ENCODE data around the gene PLA2G2A. TPM values are rescaled to one million over a fixed set of nuclear protein-coding genes. Genes with fewer than 3 reads are reported as not detected.
"Not testable (repeated sequence)": the region's sequence is repeated elsewhere in the genome, so short reads cannot be mapped to it uniquely, and the experiment has no call there.

PLA2G2A gene
- total RNA-seq, 4 donors from 2014 or later: 22.9 to 212 (median 92.5) TPM

- WGBS, 2 donors: 70 to 75% methylated on average over 3 of the region's 3 CpGs
- Histone ChIP-seq H3K27me3 (no peaks in the 10 kb centered on the region), H3K4me1 (no peaks in the 10 kb centered on the region), H3K4me3 (replicated peaks in 1 of 3) (no peak overlapping the region), H3K36me3 (no peaks in the 10 kb centered on the region), H3K9me3 (no peaks in the 10 kb centered on the region), H3K27ac (no peak overlapping the region)
- intact Hi-C loops (cut with DNase I): no loop called here
- no peak for TF ChIP-seq CTCF (IDR thresholded peaks at IDR 0.05)
- TF ChIP-seq POLR2A (IDR thresholded peaks at IDR 0.05): no peak
- DNase-seq: no peak
These were observed 43.2 kb downstream of the PLA2G2A start for GRCh38 chr1:19936061-19936750.

GRCh38 chr1:19934336-19934735 is 45.1 kb downstream of the PLA2G2A start:
- H3K4me3 ChIP-seq (replicated peaks in 1 of 3): no peak overlapping the region
- no peak for DNase-seq
- no peak overlapping the region for H3K27ac ChIP-seq
- intact Hi-C loops (cut with DNase I): no loop called here
- no peaks in the 10 kb centered on the region for H3K4me1 ChIP-seq
- no peaks in the 10 kb centered on the region for H3K9me3 ChIP-seq
- no peaks in the 10 kb centered on the region for H3K27me3 ChIP-seq
- no peaks in the 10 kb centered on the region for H3K36me3 ChIP-seq
- 88 to 89% methylated on average over 7 of the region's 7 CpGs for WGBS, 2 donors
- TF ChIP-seq POLR2A (IDR thresholded peaks at IDR 0.05): no peak
- TF ChIP-seq CTCF (IDR thresholded peaks at IDR 0.05): no peak

- DNase-seq: no peak
- 0% methylated on average over 1 of the region's 1 CpG for WGBS, 2 donors
- intact Hi-C loops (cut with DNase I): no loop called here
These were observed 46.6 kb downstream of the PLA2G2A start for GRCh38 chr1:19932866-19933265.

GRCh38 chr1:19927130-19927421 is 52.3 kb downstream of the PLA2G2A start:
- intact Hi-C loops (cut with DNase I): loop anchor here (10.0 kb wide), 1 partner anchor 568 kb away; no protein-coding TSS in a partner anchor
- H3K9me3 ChIP-seq; H3K27ac ChIP-seq; H3K36me3 ChIP-seq; DNase-seq; H3K4me1 ChIP-seq; H3K27me3 ChIP-seq; H3K4me3 ChIP-seq (replicated peaks in 1 of 3): not testable (repeated sequence)
- WGBS, 2 donors: 66 to 71% methylated on average over 3 of the region's 3 CpGs

More at GRCh38 chr1:19932866-19933265, 46.6 kb downstream of the PLA2G2A start:
- no peaks in the 10 kb centered on the region for H3K4me1 ChIP-seq
- no peaks in the 10 kb centered on the region for H3K27me3 ChIP-seq
- TF ChIP-seq CTCF (IDR thresholded peaks at IDR 0.05): no peak
- no peak for TF ChIP-seq POLR2A (IDR thresholded peaks at IDR 0.05)
- H3K27ac ChIP-seq: no peak overlapping the region
- no peaks in the 10 kb centered on the region for H3K36me3 ChIP-seq
- H3K4me3 ChIP-seq (replicated peaks in 1 of 3): no peak overlapping the region
- no peaks in the 10 kb centered on the region for H3K9me3 ChIP-seq

GRCh38 chr1:19926296-19927129 is 52.9 kb downstream of the PLA2G2A start:
- no peaks in the 10 kb centered on the region for H3K27me3 ChIP-seq

More at GRCh38 chr1:19926296-19927129, 52.9 kb downstream of the PLA2G2A start:
- Histone ChIP-seq H3K9me3 (no peaks in the 10 kb centered on the region), H3K4me3 (replicated peaks in 1 of 3) (no peak overlapping the region), H3K27ac (no peak overlapping the region), H3K4me1 (no peaks in the 10 kb centered on the region), H3K36me3 (no peaks in the 10 kb centered on the region)
- no peak for DNase-seq
- intact Hi-C loops (cut with DNase I): loop anchor here (10.0 kb wide), 1 partner anchor 568 kb away; no protein-coding TSS in a partner anchor
- WGBS, 2 donors: 63 to 67% methylated on average over 8 of the region's 8 CpGs
- TF ChIP-seq CTCF (IDR thresholded peaks at IDR 0.05) (no peak), POLR2A (IDR thresholded peaks at IDR 0.05) (no peak)

Other genes with a start within 250 kb of the PLA2G2A start
- gene TMCO4, start 179.7 kb downstream of the PLA2G2A start, total RNA-seq: 10 to 100 TPM; 34.3 to 67.7 (median 61.4) TPM
- not detected for gene RNF186, start 164.3 kb downstream of the PLA2G2A start, total RNA-seq
- 1 to 10 TPM; 5.8 to 8.2 (median 6.7) TPM for gene OTUD3, start 97.2 kb downstream of the PLA2G2A start, total RNA-seq
- not detected for gene PLA2G2E, start 56.0 kb downstream of the PLA2G2A start, total RNA-seq
- gene PLA2G5, start 90.6 kb upstream of the PLA2G2A start, total RNA-seq: 1 to 10 TPM; 1.1 to 5.0 (median 2.2) TPM
- not detected for gene PLA2G2D, start 139.9 kb upstream of the PLA2G2A start, total RNA-seq
- not detected for gene PLA2G2F, start 159.7 kb upstream of the PLA2G2A start, total RNA-seq
- gene UBXN10, start 206.5 kb upstream of the PLA2G2A start, total RNA-seq: 10 to 100 TPM in 1 of 4 donors, 1 to 10 TPM in 3; 4.8 to 10.9 (median 6.4) TPM
- not detected for gene PLA2G2C, start 206.9 kb upstream of the PLA2G2A start, total RNA-seq

All from thyroid gland (tissue), 4 donors.